ENCODE results near the gene SLAIN2. TPM values are rescaled to one million over a fixed set of nuclear protein-coding genes. Genes with fewer than 3 reads are reported as not detected.

SLAIN2 gene
- total and polyA plus RNA-seq, 2 of the 4 experiments (the other 2 are of a cell fraction) = 23.3 to 53.0 TPM

DNA sequence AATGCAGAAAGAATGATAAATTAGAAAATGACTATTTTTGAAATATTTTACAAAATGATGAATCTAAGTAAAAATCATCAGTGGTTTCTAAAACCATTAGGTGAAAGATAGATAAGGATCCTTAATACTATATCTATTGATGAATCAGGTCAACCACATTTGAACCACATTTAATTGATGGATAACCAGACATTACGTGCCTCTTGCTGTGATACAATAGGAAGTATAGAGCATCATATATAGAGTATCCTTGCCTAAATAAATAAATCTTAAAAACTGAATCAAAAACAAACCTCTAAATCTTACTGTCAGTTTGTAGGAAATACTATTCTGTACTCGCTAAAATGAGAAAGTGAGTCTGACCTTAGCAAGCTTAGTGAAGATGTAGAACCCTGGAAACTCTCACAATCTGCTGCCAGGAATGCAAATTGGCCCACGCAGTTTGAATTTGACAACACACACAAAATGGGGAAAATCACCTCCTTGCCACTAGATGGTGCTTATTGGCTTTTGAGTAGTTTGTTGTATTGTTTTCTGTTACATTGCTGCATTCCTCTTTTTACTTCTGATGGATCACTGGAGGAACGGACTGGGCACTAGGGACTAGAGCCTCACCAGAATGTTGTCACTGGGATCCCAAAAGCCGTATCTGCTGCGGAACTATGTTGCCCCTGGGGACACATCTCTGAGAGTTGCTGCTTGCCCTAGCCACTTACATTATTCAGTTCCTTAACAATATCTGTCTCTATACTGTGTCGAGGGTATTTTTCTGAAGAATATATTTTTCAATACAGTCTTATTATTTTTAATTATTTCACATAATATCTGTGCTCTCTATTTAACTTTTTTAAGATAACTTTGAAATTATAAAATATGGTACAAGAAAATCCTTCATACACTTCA lies 25.4 kb upstream of the SLAIN2 start:
- no peak overlapping the region for H2AK5ac ChIP-seq (ENCODE audit: low read depth, low read length)
- no peak overlapping the region for H3K4me3 ChIP-seq (ENCODE audit: insufficient read depth, low read depth, low read length)
- H2BK5ac ChIP-seq (ENCODE audit: low read depth, low read length, poor library complexity, severe bottlenecking) = no peak overlapping the region
- no peak overlapping the region for H3K56ac ChIP-seq (ENCODE audit: extremely low read depth, insufficient read depth, low read length)
- H3K18ac ChIP-seq (ENCODE audit: low read depth, low read length) = no peak overlapping the region
- no peaks in the 10 kb centered on the region for H3K4me1 ChIP-seq (ENCODE audit: control insufficient read depth, insufficient read depth, low read length)
- WGBS, 2 experiments (ENCODE audit: extremely low coverage in 2 of 2, insufficient read length in 1 of 2) = 20% methylated on average over 1 of the region's 7 CpGs; no CpG with 5 or more reads in 1 of the 2 experiments
- no peaks in the 10 kb centered on the region for H3K9me3 ChIP-seq (ENCODE audit: control insufficient read depth, insufficient read depth, low read length)
- no peak overlapping the region for H3K4ac ChIP-seq (ENCODE audit: low read depth, low read length)
- H3K79me1 ChIP-seq (ENCODE audit: low read depth in 1 of 2, low read length in 2 of 2) = no peaks in the 10 kb centered on the region
- H4K91ac ChIP-seq (ENCODE audit: insufficient read depth, low read depth, low read length) = no peak overlapping the region
- H2AFZ ChIP-seq (replicated peaks; ENCODE audit: low read length, poor library complexity) = peak overlapping the region; percentile 76
- H3K9ac ChIP-seq (ENCODE audit: low read depth, low read length) = no peak overlapping the region
- ChIA-PET CTCF (interaction anchor here (1.2 kb wide), 1 partner anchor 27 kb away, joined by 3 read pairs; no protein-coding TSS in a partner anchor), POLR2A (ENCODE audit: unreplicated experiment) (no interaction called here)
- no peak overlapping the region; the same call in 1 of the 2 replicates for H3K14ac ChIP-seq (replicated peaks; ENCODE audit: low read depth, low read length)
- no TSS peak for BruUV-seq (replicated peaks)
- ATAC-seq (ENCODE audit: low read depth) = peak; percentile 89
- H3K36me3 ChIP-seq (ENCODE audit: control insufficient read depth, insufficient read depth, low read length) = no peaks in the 10 kb centered on the region
- H2AK9ac ChIP-seq (replicated peaks; ENCODE audit: low read depth, low read length, poor library complexity) = no peak overlapping the region
- no peak overlapping the region for H2BK15ac ChIP-seq (ENCODE audit: low read depth, low read length)
- no peaks in the 10 kb centered on the region for H4K20me1 ChIP-seq (ENCODE audit: insufficient read depth, low read length)
- TF ChIP-seq SMC3 (IDR thresholded peaks at IDR 0.05; ENCODE audit: low read depth, low read length) = peak; percentile 70
- TF ChIP-seq MAFK (IDR thresholded peaks at IDR 0.05; ENCODE audit: low read depth, low read length) = no peak
- peak; percentile 74 for TF ChIP-seq RAD21 (IDR thresholded peaks at IDR 0.05; ENCODE audit: low read length)
- TF ChIP-seq CTCF (conservative IDR thresholded peaks at IDR 0.05; ENCODE audit: low read depth, low read length) = peak; percentile 67
- no peak overlapping the region for H4K5ac ChIP-seq (ENCODE audit: low read depth, low read length)
- no peak overlapping the region for H3K27ac ChIP-seq (ENCODE audit: insufficient read depth, low read length)
- intact Hi-C loops (cut with micrococcal nuclease) (loop anchor here (1.0 kb wide), 1 partner anchor 230 kb away; no protein-coding TSS in a partner anchor), in situ Hi-C loops (cut with MboI; ENCODE audit: low sequenced_read_pairs) (loop anchor here (5.0 to 25.0 kb wide), 2 partner anchors 231 to 646 kb away; no protein-coding TSS in a partner anchor), dilution Hi-C loops (cut with HindIII; ENCODE audit: low sequenced_read_pairs, unreplicated experiment) (no loop called here)
- no peaks in the 10 kb centered on the region for H3K9me1 ChIP-seq (ENCODE audit: insufficient read depth, low read length)
- H4K8ac ChIP-seq (ENCODE audit: low read depth in 2 of 2, low read length in 2 of 2) = no peak overlapping the region
- 0 out of 2 replicates have a peak overlapping the region, but pooled peaks have one; percentile 24 for H2BK120ac ChIP-seq (ENCODE audit: low read depth, low read length)
- no peak overlapping the region for H2BK20ac ChIP-seq (ENCODE audit: low read depth, low read length)
- H3K4me2 ChIP-seq (ENCODE audit: low read depth, low read length) = 0 out of 2 replicates have a peak overlapping the region, but pooled peaks have one; percentile 59
- no peak overlapping the region for H3K23ac ChIP-seq (ENCODE audit: low read depth, low read length)
- DNase-seq = peak; percentile 73
- no peaks in the 10 kb centered on the region for H3K27me3 ChIP-seq (ENCODE audit: control insufficient read depth, insufficient read depth, low read length)
